Measurements from ENCODE around the gene CSF1R. TPM values are rescaled to one million over a fixed set of nuclear protein-coding genes. Genes with fewer than 3 reads are reported as not detected.

CSF1R gene
- total and polyA plus RNA-seq, 2 of the 8 experiments (the other 6 are each of a cell fraction or from before 2014, with no cell fraction given): 0.12 TPM; not detected in 1

DNA sequence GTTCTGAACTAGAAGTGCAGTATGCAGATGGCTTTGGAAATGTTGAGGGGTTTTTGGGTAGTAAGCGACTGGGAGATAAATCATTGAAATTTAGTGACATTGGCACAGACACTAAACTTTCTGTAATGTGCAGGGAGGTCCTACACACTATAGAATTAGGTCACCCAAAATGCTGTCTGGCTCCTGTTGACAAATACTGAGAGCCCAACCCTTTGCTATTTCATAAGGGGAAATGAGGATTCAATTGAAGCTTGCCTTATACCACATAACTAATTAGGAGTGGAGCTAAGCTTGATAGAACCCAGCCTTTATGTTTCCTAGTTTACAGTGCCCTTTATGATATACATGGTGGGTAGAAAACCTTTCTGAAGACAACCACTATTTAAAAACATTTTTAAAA, 63.2 kb downstream of the CSF1R start (continued):
- TF ChIP-seq ATF2 (IDR thresholded peaks at IDR 0.05; ENCODE audit: low read length) (no peak), JUND (IDR thresholded peaks at IDR 0.05; ENCODE audit: low read length) (no peak), FOSL1 (IDR thresholded peaks at IDR 0.05; ENCODE audit: insufficient read depth, low read depth, low read length) (no peak)
